NT2/D1 (cell line): ENCODE data around the gene RGL4.

Source experiments
- DNase-seq: peaks from one replicate; pipeline ENCODE4 v3.0.0-alpha.2; 2011; ENCODE audit warnings: low read depth, low spot score
- H3K27me3 ChIP-seq: 2 replicates; pipeline ENCODE4 v1.6.0; 2011; ENCODE audit warnings: mild to moderate bottlenecking; ENCODE audit not compliant: insufficient read length, insufficient read depth
- H3K36me3 ChIP-seq: 2 replicates; pipeline ENCODE4 v1.6.1; 2011; ENCODE audit warnings: mild to moderate bottlenecking, low read length, mixed read lengths; ENCODE audit not compliant: insufficient read depth, insufficient read length
- H3K4me1 ChIP-seq: 2 replicates; pipeline ENCODE4 v1.5.1; 2011; ENCODE audit not compliant: insufficient read depth, insufficient read length
- H3K4me3 ChIP-seq: 2 replicates; pipeline ENCODE4 v1.5.1; 2011; ENCODE audit warnings: low read depth; ENCODE audit not compliant: insufficient read length
- H3K9ac ChIP-seq: 2 replicates; pipeline ENCODE4 v1.6.0; 2011; ENCODE audit warnings: low read depth; ENCODE audit not compliant: insufficient read length
- H3K9me3 ChIP-seq: 2 replicates; pipeline ENCODE4 v1.5.1; 2011; ENCODE audit warnings: mild to moderate bottlenecking, low read length; ENCODE audit not compliant: insufficient read depth
- SUZ12 ChIP-seq: IDR thresholded peaks from 2 replicates; pipeline ENCODE4 v1.6.1; 2011; ENCODE audit not compliant: insufficient read length, insufficient read depth; ENCODE audit errors: extremely low read depth
- YY1 ChIP-seq: IDR thresholded peaks from 2 replicates; pipeline ENCODE4 v1.6.1; 2011; ENCODE audit not compliant: insufficient read length, insufficient read depth
- ZNF274 ChIP-seq: IDR thresholded peaks from 2 replicates; pipeline ENCODE4 v1.6.1; 2011; ENCODE audit warnings: mild to moderate bottlenecking, low read depth, low read length

The RGL4 gene

DNA sequence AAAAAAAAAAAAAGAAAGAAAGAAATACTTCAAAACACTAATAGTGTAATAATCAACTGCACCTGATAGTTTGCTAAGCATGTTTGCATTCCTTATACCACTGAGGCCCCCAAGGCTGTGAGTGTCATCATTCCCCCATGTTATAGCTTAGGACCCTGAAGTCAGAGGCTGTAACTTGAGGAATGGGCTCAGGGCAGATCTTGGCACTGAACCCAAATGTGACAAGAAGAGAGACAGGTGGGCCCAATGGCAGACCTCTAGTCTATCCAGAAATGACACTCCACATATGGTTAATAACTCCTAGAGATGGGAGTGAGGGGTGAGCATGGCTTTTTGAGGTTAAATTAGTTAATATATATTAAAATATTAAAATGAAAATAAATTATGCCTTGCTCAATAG is 46.9 kb downstream of the RGL4 start:
- Histone ChIP-seq H3K9me3 (no peaks in the 10 kb centered on the region), H3K27me3 (no peaks in the 10 kb centered on the region), H3K9ac (no peak overlapping the region), H3K36me3 (peaks cover 15% of the 10 kb centered on the region), H3K4me1 (no peaks in the 10 kb centered on the region), H3K4me3 (no peak overlapping the region)
- DNase-seq, result no peak
- TF ChIP-seq SUZ12 (no peak), YY1 (no peak), ZNF274 (no peak)

GRCh38 chr22:23742505-23743264 is 51.9 kb downstream of the RGL4 start:
- no peak overlapping the region for H3K4me3 ChIP-seq
- H3K4me1 ChIP-seq, result no peaks in the 10 kb centered on the region
- no peaks in the 10 kb centered on the region for H3K27me3 ChIP-seq
- H3K9ac ChIP-seq, result no peak overlapping the region
- no peak for TF ChIP-seq YY1
- no peak for TF ChIP-seq ZNF274
- TF ChIP-seq SUZ12, result no peak
- DNase-seq, result no peak
- no peaks in the 10 kb centered on the region for H3K9me3 ChIP-seq
- peaks cover 42% of the 10 kb centered on the region for H3K36me3 ChIP-seq

DNA sequence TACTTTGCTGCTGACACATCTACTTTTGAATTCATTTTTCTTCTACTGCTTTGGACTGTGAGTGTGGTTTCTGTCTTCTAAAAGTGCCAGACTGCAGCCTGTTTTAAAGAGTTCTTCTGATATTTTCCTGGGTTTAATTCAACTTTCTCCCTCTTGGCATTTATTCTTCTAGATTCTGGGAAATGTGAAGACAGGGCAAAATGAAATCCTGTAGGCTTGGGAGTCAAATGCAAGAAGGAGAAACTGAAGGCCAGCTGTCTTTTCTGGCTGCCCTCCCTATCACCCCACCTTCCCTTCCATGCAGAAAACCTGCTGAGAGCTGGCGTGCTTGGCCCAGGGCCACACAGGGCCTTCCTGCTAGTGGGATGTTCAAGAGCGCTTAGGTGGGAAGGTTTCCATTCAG is 52.5 kb downstream of the RGL4 start:
- Histone ChIP-seq H3K4me1 (no peaks in the 10 kb centered on the region), H3K9ac (no peak overlapping the region), H3K9me3 (no peaks in the 10 kb centered on the region), H3K36me3 (peaks cover 42% of the 10 kb centered on the region), H3K4me3 (no peak overlapping the region), H3K27me3 (no peaks in the 10 kb centered on the region)
- DNase-seq, result no peak
- no peak for TF ChIP-seq YY1
- TF ChIP-seq SUZ12, result no peak
- TF ChIP-seq ZNF274, result no peak

- TF ChIP-seq SUZ12 (no peak), YY1 (no peak), ZNF274 (no peak)
- Histone ChIP-seq H3K4me3 (no peak overlapping the region), H3K36me3 (peaks cover 42% of the 10 kb centered on the region), H3K9me3 (no peaks in the 10 kb centered on the region), H3K9ac (no peak overlapping the region), H3K27me3 (no peaks in the 10 kb centered on the region), H3K4me1 (no peaks in the 10 kb centered on the region)
- DNase-seq, result no peak
Measured at GRCh38 chr22:23744001-23744400, 53.2 kb downstream of the RGL4 start.

DNA sequence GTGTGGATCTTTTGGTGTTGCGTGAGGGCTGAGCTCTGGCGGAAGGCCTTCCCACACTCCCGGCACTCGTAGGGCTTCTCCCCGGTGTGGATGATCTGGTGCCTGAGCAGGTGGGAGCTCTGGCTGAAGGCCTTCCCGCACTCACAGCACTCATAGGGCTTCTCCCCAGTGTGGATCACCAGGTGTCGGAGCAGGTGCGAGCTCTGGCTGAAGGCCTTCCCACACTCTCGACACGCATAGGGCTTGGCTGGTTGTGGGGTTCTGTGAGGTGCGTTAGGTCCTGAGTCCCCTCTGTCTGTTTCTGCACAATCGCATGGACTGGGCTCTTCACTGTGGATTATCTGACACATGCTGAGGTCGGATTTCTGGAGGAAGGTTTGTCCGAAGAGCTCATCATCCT is 53.7 kb downstream of the RGL4 start:
- H3K9ac ChIP-seq, result no peak overlapping the region
- peaks cover 42% of the 10 kb centered on the region for H3K36me3 ChIP-seq
- DNase-seq, result no peak
- TF ChIP-seq SUZ12 (no peak), ZNF274 (no peak), YY1 (no peak)
- H3K9me3 ChIP-seq, result no peaks in the 10 kb centered on the region
- no peaks in the 10 kb centered on the region for H3K4me1 ChIP-seq
- no peaks in the 10 kb centered on the region for H3K27me3 ChIP-seq
- no peak overlapping the region for H3K4me3 ChIP-seq

DNA sequence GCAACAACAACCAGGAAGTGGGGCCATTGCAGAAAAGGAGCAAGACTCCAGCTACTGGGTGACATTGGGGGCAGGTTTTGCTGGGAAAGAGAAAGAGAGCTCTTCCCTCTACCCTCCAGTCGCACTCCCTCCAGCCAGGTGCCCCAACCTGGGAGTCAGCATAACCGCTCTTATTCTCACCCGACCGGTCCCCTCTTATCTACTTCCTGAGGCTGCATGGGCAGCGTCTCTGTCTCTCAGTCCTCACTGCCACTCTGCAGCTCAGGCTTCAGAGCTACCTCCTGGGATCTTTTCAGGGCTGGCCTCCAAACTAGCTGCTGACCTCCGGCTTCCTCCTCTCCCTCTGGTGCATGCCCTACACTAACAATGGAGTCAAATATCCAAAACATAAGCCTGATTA is 55.0 kb downstream of the RGL4 start:
- H3K9me3 ChIP-seq, result no peaks in the 10 kb centered on the region
- no peaks in the 10 kb centered on the region for H3K4me1 ChIP-seq
- peaks cover 42% of the 10 kb centered on the region for H3K36me3 ChIP-seq
- H3K27me3 ChIP-seq, result no peaks in the 10 kb centered on the region
- no peak overlapping the region for H3K9ac ChIP-seq
- no peak overlapping the region for H3K4me3 ChIP-seq
- no peak for TF ChIP-seq YY1
- no peak for TF ChIP-seq SUZ12
- TF ChIP-seq ZNF274, result no peak
- no peak for DNase-seq
